GM18505 (cell line): ENCODE results near the gene NDUFB11.
"Not testable (repeated sequence)": the region's sequence is repeated elsewhere in the genome, so short reads cannot be mapped to it uniquely, and the experiment has no call there.

Experiments used
- ATAC-seq: cut with Tn5 transposase; IDR thresholded peaks from one replicate; pipeline ENCODE4 v1.9.1; 2021; ENCODE audit not compliant: unreplicated experiment
- POLR2A ChIP-seq: IDR thresholded peaks from 4 replicates; pipeline ENCODE4 v1.6.1; 2011; ENCODE audit warnings: borderline replicate concordance; ENCODE audit not compliant: insufficient read depth, insufficient read length; ENCODE audit errors: extremely low read depth

Gene NDUFB11

GRCh38 chrX:47112316-47112954 lies 32.1 kb downstream of the NDUFB11 start:
- ATAC-seq: no peak
- no peak for TF ChIP-seq POLR2A

DNA sequence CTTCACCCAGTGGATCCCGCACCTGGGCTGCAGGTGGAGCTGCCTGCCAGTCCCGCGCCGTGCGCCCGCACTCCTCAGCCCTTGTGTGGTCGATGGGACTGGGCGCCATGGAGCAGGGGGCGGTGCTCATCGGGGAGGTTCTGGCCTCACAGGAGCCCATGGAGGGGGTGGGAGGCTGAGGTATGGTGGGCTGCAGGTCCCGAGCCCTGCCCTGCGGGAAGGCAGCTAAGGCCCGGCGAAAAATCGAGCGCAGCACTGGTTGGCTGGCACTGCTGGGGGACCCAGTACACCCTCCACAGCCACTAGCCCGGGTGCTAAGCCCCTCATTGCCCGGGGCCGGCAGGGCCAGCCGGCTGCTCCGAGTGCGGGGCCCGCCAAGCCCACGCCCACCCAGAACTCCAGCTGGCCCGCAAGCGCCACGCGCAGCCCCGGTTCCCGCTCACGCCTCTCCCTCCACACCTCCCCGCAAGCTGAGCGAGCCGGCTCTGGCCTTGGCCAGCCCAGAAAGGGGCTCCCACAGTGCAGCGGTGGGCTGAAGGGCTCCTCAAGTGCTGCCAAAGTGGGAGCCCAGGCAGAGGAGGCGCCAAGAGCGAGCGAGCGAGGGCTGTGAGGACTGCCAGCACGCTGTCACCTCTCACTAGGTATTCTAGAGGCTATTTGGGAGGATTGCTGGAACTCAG lies 33.4 kb downstream of the NDUFB11 start:
- ATAC-seq: not testable (repeated sequence)

GRCh38 chrX:47101206-47101605 lies 43.3 kb downstream of the NDUFB11 start:
- no peak for ATAC-seq
- TF ChIP-seq POLR2A: no peak

DNA sequence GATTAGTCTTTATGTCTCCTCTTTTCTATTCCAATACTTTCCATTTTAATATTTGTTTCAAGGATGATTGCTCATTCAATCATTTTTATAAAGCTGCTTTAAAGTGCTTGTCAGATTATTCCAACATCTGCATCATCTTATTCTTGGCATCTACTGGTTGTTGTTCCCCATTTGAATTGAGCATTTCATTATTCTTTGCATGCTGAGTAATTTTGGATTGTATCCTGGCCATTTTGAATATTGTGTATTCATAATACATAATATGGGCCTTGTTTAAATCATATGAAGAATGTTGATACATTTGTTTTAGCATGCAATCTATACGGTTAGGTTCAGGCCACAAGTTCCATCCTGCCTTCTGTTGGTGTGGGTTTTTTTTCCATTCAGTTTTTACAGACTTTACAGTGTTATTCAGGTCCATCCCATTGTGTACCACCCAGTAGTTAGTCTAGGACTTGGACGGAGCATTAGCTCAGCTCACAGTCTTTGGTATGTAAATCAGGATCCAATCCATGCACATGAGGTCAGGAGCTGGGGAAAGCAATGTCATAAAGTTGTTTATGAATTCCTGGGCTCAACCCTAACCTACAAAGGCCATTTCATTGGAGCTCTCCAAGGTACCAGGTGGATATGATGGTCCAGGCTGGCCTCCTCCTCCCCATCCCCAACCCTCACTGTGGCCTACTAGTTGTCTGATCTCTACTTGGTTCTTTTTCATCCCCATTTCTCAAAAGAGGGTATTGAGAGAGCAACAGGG lies 46.0 kb downstream of the NDUFB11 start:
- no peak for TF ChIP-seq POLR2A
- no peak for ATAC-seq

DNA sequence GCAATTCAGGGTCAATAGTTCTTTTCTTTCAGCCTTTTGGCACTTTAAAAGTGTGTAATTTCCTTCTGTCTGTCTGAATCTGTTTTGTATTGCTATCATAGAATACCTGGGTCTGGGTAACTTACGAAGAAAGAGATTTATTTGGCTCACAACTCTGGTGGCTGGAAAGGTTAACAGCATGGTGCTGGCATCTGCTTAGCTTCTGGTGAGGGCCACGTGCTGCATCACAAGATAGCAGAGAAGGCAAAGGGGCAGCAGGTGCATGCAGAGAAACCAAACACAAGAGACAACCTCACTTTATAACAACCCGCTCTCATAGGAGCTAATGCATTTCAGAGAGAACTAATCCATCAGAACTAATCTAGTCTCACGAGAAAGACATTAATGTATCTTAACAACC lies 47.5 kb downstream of the NDUFB11 start:
- ATAC-seq: no peak
- TF ChIP-seq POLR2A: no peak

GRCh38 chrX:47093860-47094259 lies 50.6 kb downstream of the NDUFB11 start:
- ATAC-seq: no peak

DNA sequence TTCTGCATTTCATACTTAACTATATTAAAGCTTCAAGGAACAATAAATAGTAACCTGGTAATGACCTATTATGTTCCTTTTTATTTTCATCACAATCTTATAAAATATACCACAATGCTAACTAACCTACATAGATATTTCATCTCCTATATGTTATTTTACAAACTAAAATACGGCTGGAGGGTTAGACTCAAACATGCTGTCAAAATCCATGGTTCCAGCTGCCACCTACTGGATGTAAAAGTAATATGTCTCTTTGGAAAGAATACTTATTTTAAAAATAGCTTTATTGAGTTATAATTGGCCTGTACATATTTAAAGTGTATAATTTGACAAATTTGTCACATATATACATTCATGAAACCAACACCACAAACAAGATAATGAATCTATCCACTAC lies 51.3 kb downstream of the NDUFB11 start:
- no peak for ATAC-seq
- no peak for TF ChIP-seq POLR2A

More at GRCh38 chrX:47093860-47094259, 50.6 kb downstream of the NDUFB11 start:
- TF ChIP-seq POLR2A: no peak
